Measurements from ENCODE around the gene ADPRS. TPM values are rescaled to one million over a fixed set of nuclear protein-coding genes. Genes with fewer than 3 reads are reported as not detected.

The ADPRS gene
- total RNA-seq, 1 donor from 2014 or later: 23.9 TPM

- ATAC-seq (ENCODE audit: low read depth): no peak
- H3K9me3 Mint-ChIP-seq: no peaks in the 10 kb centered on the region
- no peak overlapping the region for H3K4me3 Mint-ChIP-seq
- no peak overlapping the region for H3K27ac Mint-ChIP-seq
- intact Hi-C loops (cut with micrococcal nuclease): no loop called here
- TF ChIP-seq CTCF (IDR thresholded peaks at IDR 0.05): no peak
- ChIA-PET POLR2A (no interaction called here), CTCF (interaction anchor here (2.4 kb wide), 1 partner anchor 15 kb away, joined by 11 read pairs; no protein-coding TSS in a partner anchor)
- H3K27me3 Mint-ChIP-seq: peaks cover 3% of the 10 kb centered on the region
- DNase-seq: no peak
- H3K4me1 Mint-ChIP-seq: peaks cover 22% of the 10 kb centered on the region
- H3K36me3 Mint-ChIP-seq (ENCODE audit: low read depth): no peaks in the 10 kb centered on the region
These were observed 30.8 kb downstream of the ADPRS start for GRCh38 chr1:36119456-36119855.

DNA sequence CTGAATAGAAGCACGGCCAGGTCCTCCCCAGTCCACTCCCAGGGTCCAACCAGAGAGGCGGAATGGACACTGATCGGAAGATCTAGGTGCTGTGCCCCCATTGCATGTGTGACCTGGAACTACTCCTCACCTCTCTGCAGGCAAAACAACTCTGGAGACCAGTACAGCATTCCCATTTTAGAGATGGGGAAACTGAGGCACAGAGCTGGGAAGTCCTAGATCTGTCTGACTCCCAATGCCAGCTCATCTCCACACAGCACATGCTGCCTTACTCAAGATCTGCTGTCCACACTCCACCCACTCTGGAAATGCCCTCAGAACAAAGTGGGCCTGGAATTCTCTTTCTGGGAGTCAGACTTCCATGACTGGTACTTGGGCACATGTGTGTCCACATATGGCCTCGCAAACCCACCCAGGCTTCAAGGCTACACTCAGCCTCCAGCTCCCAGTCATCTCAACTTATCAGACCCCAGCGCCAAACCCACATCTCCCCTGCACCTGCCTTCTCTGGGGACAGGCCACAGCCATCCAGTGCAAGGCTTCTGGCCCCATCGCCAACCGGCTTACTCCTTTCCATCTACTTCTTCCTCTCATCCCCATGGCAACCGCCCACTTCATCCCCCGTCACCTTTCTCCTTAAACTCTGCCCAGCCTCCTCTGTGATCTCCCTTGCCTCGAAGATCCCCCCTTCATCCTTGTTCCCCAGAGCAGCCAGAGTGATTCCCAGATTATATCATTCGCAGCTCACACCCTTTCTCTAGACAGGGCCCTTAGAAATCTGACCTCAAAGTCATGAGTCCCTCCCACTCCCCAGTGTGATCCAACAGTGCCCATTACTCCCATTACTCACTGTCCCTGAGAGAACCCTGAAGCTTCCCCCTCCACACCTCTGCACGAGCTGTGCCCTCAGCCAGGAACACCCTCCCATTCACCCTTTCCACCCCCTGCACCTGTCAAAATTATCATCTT is 33.7 kb downstream of the ADPRS start:
- TF ChIP-seq CTCF (IDR thresholded peaks at IDR 0.05): no peak
- no peak for ATAC-seq (ENCODE audit: low read depth)
- peaks cover 12% of the 10 kb centered on the region for H3K27me3 Mint-ChIP-seq
- peak overlapping the region; percentile 10 for H3K27ac Mint-ChIP-seq
- CTCF ChIA-PET: no interaction called here
- intact Hi-C loops (cut with micrococcal nuclease): loop anchor here (1.0 kb wide), 1 partner anchor 27 kb away; the partner anchor contains the start of gene TRAPPC3
- H3K9me3 Mint-ChIP-seq: no peaks in the 10 kb centered on the region
- H3K36me3 Mint-ChIP-seq (ENCODE audit: low read depth): no peaks in the 10 kb centered on the region
- peak overlapping the region; percentile 62 for H3K4me3 Mint-ChIP-seq
- DNase-seq: no peak
- POLR2A ChIA-PET: no interaction called here
- peaks cover 30% of the 10 kb centered on the region for H3K4me1 Mint-ChIP-seq

DNA sequence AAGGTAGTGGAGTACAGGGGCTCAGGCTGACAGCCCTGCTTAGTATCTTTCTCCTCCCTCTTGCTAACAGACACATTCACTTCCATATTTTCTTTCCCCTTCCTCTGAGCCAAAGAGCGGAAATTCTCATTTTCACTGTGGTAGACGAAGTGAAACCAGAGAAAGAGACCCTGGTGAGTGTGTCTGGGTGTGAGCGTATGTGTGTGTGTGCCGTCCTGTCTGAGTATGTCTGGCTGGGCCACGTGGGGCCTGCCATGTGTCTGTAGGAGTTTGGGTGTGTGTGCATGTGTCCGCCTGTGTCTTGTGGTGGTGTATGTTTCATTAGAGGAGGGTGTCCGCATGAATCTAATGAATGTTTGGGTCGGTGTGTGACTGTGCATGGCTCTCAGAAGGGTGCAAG is 34.7 kb downstream of the ADPRS start:
- ATAC-seq (ENCODE audit: low read depth): peak; percentile 80
- H3K27ac Mint-ChIP-seq: peak overlapping the region; percentile 10
- H3K9me3 Mint-ChIP-seq: no peaks in the 10 kb centered on the region
- ChIA-PET POLR2A (no interaction called here), CTCF (no interaction called here)
- peaks cover 30% of the 10 kb centered on the region for H3K4me1 Mint-ChIP-seq
- intact Hi-C loops (cut with micrococcal nuclease): loop anchor here (1.0 kb wide), 1 partner anchor 26 kb away; the partner anchor contains the start of gene TRAPPC3
- DNase-seq: peak; percentile 26
- TF ChIP-seq CTCF (IDR thresholded peaks at IDR 0.05): no peak
- no peaks in the 10 kb centered on the region for H3K36me3 Mint-ChIP-seq (ENCODE audit: low read depth)
- H3K27me3 Mint-ChIP-seq: peaks cover 12% of the 10 kb centered on the region
- peak overlapping the region; percentile 62 for H3K4me3 Mint-ChIP-seq

DNA sequence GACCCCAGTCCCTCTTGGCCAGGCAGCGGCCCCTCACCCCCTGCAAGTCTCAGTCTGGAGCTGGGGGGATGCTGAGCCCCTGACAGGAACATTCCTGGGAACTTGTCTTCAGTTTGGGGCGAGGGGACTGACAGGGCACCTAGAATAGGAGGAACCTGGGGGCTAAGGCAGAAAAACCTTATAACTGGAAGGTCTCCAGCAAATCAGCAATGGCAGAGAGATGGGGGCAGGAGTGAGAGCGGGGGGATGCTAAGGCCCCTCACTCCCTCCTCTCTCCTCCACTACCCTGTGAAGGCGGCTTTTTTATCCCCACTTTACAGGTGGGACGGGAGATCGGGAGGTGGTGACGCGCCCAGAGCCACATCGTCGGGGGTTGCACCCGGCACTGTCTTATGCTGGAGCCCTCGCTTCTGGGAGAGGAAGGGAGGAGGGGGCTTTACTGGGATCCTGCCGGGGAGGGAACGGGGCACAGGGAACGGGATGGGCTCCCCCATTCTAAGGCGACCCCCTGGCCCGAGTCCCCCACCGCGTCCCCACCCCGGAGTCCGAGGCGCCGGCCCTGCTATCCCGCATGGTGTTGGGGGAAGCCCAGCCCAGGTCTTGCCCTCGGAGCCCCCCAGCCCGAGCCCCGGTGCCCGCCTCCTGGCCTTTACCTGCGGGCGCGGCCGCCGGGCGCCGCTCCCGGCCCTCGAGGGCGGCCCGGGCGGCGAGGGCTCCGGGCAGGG is 35.9 kb downstream of the ADPRS start:
- no peaks in the 10 kb centered on the region for H3K9me3 Mint-ChIP-seq
- TF ChIP-seq CTCF (IDR thresholded peaks at IDR 0.05): no peak
- CTCF ChIA-PET: no interaction called here
- peaks cover 12% of the 10 kb centered on the region for H3K27me3 Mint-ChIP-seq
- no peaks in the 10 kb centered on the region for H3K36me3 Mint-ChIP-seq (ENCODE audit: low read depth)
- ATAC-seq (ENCODE audit: low read depth) (no peak), DNase-seq (no peak)
- intact Hi-C loops (cut with micrococcal nuclease): no loop called here
- POLR2A ChIA-PET: no interaction called here
- H3K4me1 Mint-ChIP-seq: peaks cover 30% of the 10 kb centered on the region
- H3K4me3 Mint-ChIP-seq: peak overlapping the region; percentile 80
- H3K27ac Mint-ChIP-seq: peak overlapping the region; percentile 56

All from activated B cell treated with CpG ODN at 0.5 μM for 24 hours (primary cell).